ENCODE measurements around the gene INPP5A. TPM values are rescaled to one million over a fixed set of nuclear protein-coding genes. Genes with fewer than 3 reads are reported as not detected.

Gene INPP5A
- total and polyA plus RNA-seq, 9 of the 15 experiments (the other 6 are each of a cell fraction or from before 2014, with no cell fraction given): 0.66 to 11.6 (median 7.7) TPM

GRCh38 chr10:132545659-132546367, 8.2 kb downstream of the INPP5A start:
- 89% methylated on average over 10 of the region's 34 CpGs for WGBS (ENCODE audit: insufficient coverage, low coverage, missing lambda C conversion rate)
- TF ChIP-seq CBX3 (IDR thresholded peaks at IDR 0.05; ENCODE audit: borderline replicate concordance in 1 of 2, low read length in 2 of 2) (no peak), NR4A1 (CRISPR knock-in tag; IDR thresholded peaks at IDR 0.05) (no peak), NR4A1 (tag; IDR thresholded peaks at IDR 0.05) (no peak), ZNF699 (CRISPR knock-in tag; IDR thresholded peaks at IDR 0.05; ENCODE audit: insufficient replicate concordance) (no peak), ZNF140 (CRISPR knock-in tag; IDR thresholded peaks at IDR 0.05) (no peak)
- FAIRE-seq: no peak

More at GRCh38 chr10:132545659-132546367, 8.2 kb downstream of the INPP5A start:
- H3K27ac ChIP-seq (ENCODE audit: extremely low read depth, low read depth, low read length): no peak overlapping the region
- ATAC-seq (no peak), DNase-seq (ENCODE audit: extremely low read depth in 1 of 4, low spot score in 3 of 4) (no peak)
- ChIA-PET CTCF (ENCODE audit: low intra/inter-chr PET ratio) (no interaction called here), POLR2A (no interaction called here)
- H2AFZ ChIP-seq (ENCODE audit: low read depth, low read length): no peak overlapping the region
- intact Hi-C loops (cut with micrococcal nuclease) (no loop called here), in situ Hi-C loops (cut with MboI) (no loop called here)
- no peaks in the 10 kb centered on the region for H3K36me3 ChIP-seq (ENCODE audit: control insufficient read depth, insufficient read depth, low read length)
- no TSS peak for BruUV-seq (replicated peaks)
- H3K4me2 ChIP-seq (ENCODE audit: insufficient read depth, low read length): no peak overlapping the region
- no peak overlapping the region for H3K4me3 ChIP-seq
- no peaks in the 10 kb centered on the region for H3K9me3 ChIP-seq (replicated peaks; ENCODE audit: control insufficient read depth, insufficient read depth, low read depth, low read length)
- H3K9me1 ChIP-seq (ENCODE audit: control insufficient read depth, insufficient read depth, low read length): no peaks in the 10 kb centered on the region
- no peaks in the 10 kb centered on the region for H3K27me3 ChIP-seq (ENCODE audit: control insufficient read depth in 2 of 2, insufficient read depth in 2 of 2, low read length in 2 of 2)
- peaks cover 25% of the 10 kb centered on the region; the same call in 2 of the 3 replicates for H3K79me2 ChIP-seq (ENCODE audit: control insufficient read depth, insufficient read depth, low read length)
- peaks cover 0 to 64% of the 10 kb centered on the region in 2 experiments; a peak in 4 of 5 replicates for H3K4me1 ChIP-seq (replicated peaks in 1 of 2; ENCODE audit: control insufficient read depth in 2 of 2, insufficient read depth in 2 of 2, low read length in 2 of 2)
- no peak overlapping the region for H3K9ac ChIP-seq (ENCODE audit: insufficient read depth in 1 of 2, low read depth in 2 of 2, low read length in 2 of 2)
- no peaks in the 10 kb centered on the region; the same call in 1 of the 2 replicates for H4K20me1 ChIP-seq (replicated peaks; ENCODE audit: control insufficient read depth, insufficient read depth, low read length)

Data from K562 (cell line).